WTC11 (cell line): ENCODE results near the gene NUP214. TPM values are rescaled to one million over a fixed set of nuclear protein-coding genes. Genes with fewer than 3 reads are reported as not detected.
A peak's percentile ranks its signal among the peaks of the same experiment; 100 is the strongest.

Experiments used
- CBFB ChIP-seq: sonication (generic); formaldehyde crosslinking; IDR thresholded peaks from 2 replicates; pipeline ENCODE4 v1.8.1; 2022; ENCODE audit warnings: mild to moderate bottlenecking, low read depth, missing genetic modification reagents
- MXD4 ChIP-seq: fragments of 250-450 bp; sonication (Bioruptor Pico); IDR thresholded peaks from 2 replicates; pipeline ENCODE4 v1.8.0; 2021; ENCODE audit warnings: mild to moderate bottlenecking, moderate library complexity, borderline replicate concordance
- NFYB ChIP-seq: sonication (generic); formaldehyde crosslinking; conservative IDR thresholded peaks from 2 replicates; pipeline ENCODE4 v1.8.0; 2022; ENCODE audit warnings: low read depth, missing genetic modification reagents
- NR3C1 ChIP-seq: sonication (generic); formaldehyde crosslinking; conservative IDR thresholded peaks from 2 replicates; pipeline ENCODE4 v1.8.1; 2023; ENCODE audit warnings: low read depth, mild to moderate bottlenecking, missing genetic modification reagents
- USF2 ChIP-seq: sonication (generic); formaldehyde crosslinking; IDR thresholded peaks from 2 replicates; pipeline ENCODE4 v1.8.1; 2023; ENCODE audit warnings: mild to moderate bottlenecking, missing genetic modification reagents, moderate library complexity
- ZBTB43 ChIP-seq: sonication (generic); formaldehyde crosslinking; IDR thresholded peaks from 2 replicates; pipeline ENCODE4 v1.8.1; 2023; ENCODE audit warnings: mild to moderate bottlenecking, missing genetic modification reagents
- ZNF121 ChIP-seq: sonication (generic); formaldehyde crosslinking; IDR thresholded peaks from 2 replicates; pipeline ENCODE4 v1.8.0; 2023; ENCODE audit warnings: missing genetic modification reagents
- ZNF281 ChIP-seq: sonication (generic); formaldehyde crosslinking; IDR thresholded peaks from 2 replicates; pipeline ENCODE4 v1.8.0; 2023; ENCODE audit warnings: mild to moderate bottlenecking, missing genetic modification reagents
- total RNA-seq: library from RNA; stranded (reverse); gene quantifications from 3 replicates; pipeline ENCODE4 v1.2.3, GENCODE V29; 2021
- TF ChIP-seq, protein P1 (sequence below): sonication (generic); formaldehyde crosslinking; IDR thresholded peaks from 2 replicates; pipeline ENCODE4 v1.8.1; 2023; ENCODE audit warnings: mild to moderate bottlenecking, moderate library complexity, missing genetic modification reagents
- TF ChIP-seq, protein P2 (sequence below): sonication (generic); formaldehyde crosslinking; IDR thresholded peaks from 2 replicates; pipeline ENCODE4 v1.8.1; 2022; ENCODE audit warnings: low read depth, mild to moderate bottlenecking, moderate library complexity, missing genetic modification reagents, borderline replicate concordance
- TF ChIP-seq, protein P3 (sequence below): sonication (generic); formaldehyde crosslinking; IDR thresholded peaks from 2 replicates; pipeline ENCODE4 v1.8.0; 2023; ENCODE audit warnings: missing genetic modification reagents
- TF ChIP-seq, protein P4 (sequence below): sonication (generic); formaldehyde crosslinking; conservative IDR thresholded peaks from 2 replicates; pipeline ENCODE4 v1.8.1; 2022; ENCODE audit warnings: mild to moderate bottlenecking, missing genetic modification reagents
- TF ChIP-seq, protein P5 (sequence below): sonication (generic); formaldehyde crosslinking; IDR thresholded peaks from 2 replicates; pipeline ENCODE4 v1.8.0; 2022; ENCODE audit warnings: mild to moderate bottlenecking, missing genetic modification reagents
- TF ChIP-seq, protein P6 (sequence below): sonication (generic); formaldehyde crosslinking; IDR thresholded peaks from 2 replicates; pipeline ENCODE4 v1.8.1; 2022; ENCODE audit warnings: missing genetic modification reagents, borderline replicate concordance
- TF ChIP-seq, protein P7 (sequence below): sonication (generic); formaldehyde crosslinking; IDR thresholded peaks from 2 replicates; pipeline ENCODE4 v1.8.0; 2022; ENCODE audit warnings: missing genetic modification reagents

NUP214 gene
- total RNA-seq, 1 experiment from 2014 or later = 41.8 TPM

- TF ChIP-seq ZNF281 (CRISPR knock-in tag) (no peak), ZNF121 (CRISPR knock-in tag) (no peak), NR3C1 (CRISPR knock-in tag) (no peak), CBFB (CRISPR knock-in tag) (no peak), MXD4 (CRISPR knock-in tag) (no peak), USF2 (no peak), ZBTB43 (CRISPR knock-in tag) (no peak), NFYB (peak; percentile 81)
- TF ChIP-seq, protein P1, sequence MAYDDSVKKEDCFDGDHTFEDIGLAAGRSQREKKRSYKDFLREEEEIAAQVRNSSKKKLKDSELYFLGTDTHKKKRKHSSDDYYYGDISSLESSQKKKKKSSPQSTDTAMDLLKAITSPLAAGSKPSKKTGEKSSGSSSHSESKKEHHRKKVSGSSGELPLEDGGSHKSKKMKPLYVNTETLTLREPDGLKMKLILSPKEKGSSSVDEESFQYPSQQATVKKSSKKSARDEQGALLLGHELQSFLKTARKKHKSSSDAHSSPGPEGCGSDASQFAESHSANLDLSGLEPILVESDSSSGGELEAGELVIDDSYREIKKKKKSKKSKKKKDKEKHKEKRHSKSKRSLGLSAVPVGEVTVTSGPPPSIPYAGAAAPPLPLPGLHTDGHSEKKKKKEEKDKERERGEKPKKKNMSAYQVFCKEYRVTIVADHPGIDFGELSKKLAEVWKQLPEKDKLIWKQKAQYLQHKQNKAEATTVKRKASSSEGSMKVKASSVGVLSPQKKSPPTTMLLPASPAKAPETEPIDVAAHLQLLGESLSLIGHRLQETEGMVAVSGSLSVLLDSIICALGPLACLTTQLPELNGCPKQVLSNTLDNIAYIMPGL (CRISPR knock-in tag) = no peak
- TF ChIP-seq, protein P2, sequence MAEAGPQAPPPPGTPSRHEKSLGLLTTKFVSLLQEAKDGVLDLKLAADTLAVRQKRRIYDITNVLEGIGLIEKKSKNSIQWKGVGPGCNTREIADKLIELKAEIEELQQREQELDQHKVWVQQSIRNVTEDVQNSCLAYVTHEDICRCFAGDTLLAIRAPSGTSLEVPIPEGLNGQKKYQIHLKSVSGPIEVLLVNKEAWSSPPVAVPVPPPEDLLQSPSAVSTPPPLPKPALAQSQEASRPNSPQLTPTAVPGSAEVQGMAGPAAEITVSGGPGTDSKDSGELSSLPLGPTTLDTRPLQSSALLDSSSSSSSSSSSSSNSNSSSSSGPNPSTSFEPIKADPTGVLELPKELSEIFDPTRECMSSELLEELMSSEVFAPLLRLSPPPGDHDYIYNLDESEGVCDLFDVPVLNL (CRISPR knock-in tag) = 0 out of 2 replicates have a peak, but pooled peaks have one; percentile 55
- TF ChIP-seq, protein P3, sequence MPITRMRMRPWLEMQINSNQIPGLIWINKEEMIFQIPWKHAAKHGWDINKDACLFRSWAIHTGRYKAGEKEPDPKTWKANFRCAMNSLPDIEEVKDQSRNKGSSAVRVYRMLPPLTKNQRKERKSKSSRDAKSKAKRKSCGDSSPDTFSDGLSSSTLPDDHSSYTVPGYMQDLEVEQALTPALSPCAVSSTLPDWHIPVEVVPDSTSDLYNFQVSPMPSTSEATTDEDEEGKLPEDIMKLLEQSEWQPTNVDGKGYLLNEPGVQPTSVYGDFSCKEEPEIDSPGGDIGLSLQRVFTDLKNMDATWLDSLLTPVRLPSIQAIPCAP (CRISPR knock-in tag) = no peak; the same call in 1 of the 2 replicates
- TF ChIP-seq, protein P4, sequence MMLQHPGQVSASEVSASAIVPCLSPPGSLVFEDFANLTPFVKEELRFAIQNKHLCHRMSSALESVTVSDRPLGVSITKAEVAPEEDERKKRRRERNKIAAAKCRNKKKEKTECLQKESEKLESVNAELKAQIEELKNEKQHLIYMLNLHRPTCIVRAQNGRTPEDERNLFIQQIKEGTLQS (CRISPR knock-in tag) = no peak
- TF ChIP-seq, protein P5, sequence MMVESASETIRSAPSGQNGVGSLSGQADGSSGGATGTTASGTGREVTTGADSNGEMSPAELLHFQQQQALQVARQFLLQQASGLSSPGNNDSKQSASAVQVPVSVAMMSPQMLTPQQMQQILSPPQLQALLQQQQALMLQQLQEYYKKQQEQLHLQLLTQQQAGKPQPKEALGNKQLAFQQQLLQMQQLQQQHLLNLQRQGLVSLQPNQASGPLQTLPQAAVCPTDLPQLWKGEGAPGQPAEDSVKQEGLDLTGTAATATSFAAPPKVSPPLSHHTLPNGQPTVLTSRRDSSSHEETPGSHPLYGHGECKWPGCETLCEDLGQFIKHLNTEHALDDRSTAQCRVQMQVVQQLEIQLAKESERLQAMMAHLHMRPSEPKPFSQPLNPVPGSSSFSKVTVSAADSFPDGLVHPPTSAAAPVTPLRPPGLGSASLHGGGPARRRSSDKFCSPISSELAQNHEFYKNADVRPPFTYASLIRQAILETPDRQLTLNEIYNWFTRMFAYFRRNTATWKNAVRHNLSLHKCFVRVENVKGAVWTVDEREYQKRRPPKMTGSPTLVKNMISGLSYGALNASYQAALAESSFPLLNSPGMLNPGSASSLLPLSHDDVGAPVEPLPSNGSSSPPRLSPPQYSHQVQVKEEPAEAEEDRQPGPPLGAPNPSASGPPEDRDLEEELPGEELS (CRISPR knock-in tag) = no peak
- TF ChIP-seq, protein P6, sequence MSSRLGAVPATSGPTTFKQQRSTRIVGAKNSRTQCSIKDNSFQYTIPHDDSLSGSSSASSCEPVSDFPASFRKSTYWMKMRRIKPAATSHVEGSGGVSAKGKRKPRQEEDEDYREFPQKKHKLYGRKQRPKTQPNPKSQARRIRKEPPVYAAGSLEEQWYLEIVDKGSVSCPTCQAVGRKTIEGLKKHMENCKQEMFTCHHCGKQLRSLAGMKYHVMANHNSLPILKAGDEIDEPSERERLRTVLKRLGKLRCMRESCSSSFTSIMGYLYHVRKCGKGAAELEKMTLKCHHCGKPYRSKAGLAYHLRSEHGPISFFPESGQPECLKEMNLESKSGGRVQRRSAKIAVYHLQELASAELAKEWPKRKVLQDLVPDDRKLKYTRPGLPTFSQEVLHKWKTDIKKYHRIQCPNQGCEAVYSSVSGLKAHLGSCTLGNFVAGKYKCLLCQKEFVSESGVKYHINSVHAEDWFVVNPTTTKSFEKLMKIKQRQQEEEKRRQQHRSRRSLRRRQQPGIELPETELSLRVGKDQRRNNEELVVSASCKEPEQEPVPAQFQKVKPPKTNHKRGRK = no peak
- TF ChIP-seq, protein P7, sequence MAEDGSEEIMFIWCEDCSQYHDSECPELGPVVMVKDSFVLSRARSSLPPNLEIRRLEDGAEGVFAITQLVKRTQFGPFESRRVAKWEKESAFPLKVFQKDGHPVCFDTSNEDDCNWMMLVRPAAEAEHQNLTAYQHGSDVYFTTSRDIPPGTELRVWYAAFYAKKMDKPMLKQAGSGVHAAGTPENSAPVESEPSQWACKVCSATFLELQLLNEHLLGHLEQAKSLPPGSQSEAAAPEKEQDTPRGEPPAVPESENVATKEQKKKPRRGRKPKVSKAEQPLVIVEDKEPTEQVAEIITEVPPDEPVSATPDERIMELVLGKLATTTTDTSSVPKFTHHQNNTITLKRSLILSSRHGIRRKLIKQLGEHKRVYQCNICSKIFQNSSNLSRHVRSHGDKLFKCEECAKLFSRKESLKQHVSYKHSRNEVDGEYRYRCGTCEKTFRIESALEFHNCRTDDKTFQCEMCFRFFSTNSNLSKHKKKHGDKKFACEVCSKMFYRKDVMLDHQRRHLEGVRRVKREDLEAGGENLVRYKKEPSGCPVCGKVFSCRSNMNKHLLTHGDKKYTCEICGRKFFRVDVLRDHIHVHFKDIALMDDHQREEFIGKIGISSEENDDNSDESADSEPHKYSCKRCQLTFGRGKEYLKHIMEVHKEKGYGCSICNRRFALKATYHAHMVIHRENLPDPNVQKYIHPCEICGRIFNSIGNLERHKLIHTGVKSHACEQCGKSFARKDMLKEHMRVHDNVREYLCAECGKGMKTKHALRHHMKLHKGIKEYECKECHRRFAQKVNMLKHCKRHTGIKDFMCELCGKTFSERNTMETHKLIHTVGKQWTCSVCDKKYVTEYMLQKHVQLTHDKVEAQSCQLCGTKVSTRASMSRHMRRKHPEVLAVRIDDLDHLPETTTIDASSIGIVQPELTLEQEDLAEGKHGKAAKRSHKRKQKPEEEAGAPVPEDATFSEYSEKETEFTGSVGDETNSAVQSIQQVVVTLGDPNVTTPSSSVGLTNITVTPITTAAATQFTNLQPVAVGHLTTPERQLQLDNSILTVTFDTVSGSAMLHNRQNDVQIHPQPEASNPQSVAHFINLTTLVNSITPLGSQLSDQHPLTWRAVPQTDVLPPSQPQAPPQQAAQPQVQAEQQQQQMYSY (CRISPR knock-in tag) = no peak
Observed at GRCh38 chr9:131125288-131126058, at the start of gene NUP214 (continued).
